Ishikawa (cell line): Measurements from ENCODE around the gene DPEP1.
A peak's percentile ranks its signal among the peaks of the same experiment; 100 is the strongest.

Experiments used
- CEBPB ChIP-seq: IDR thresholded peaks from 2 replicates; pipeline ENCODE4 v1.6.1; 2012
- CREB1 ChIP-seq: IDR thresholded peaks from 2 replicates; pipeline ENCODE4 v1.6.1; 2012; ENCODE audit warnings: low read depth
- EGR1 ChIP-seq: IDR thresholded peaks from 2 replicates; pipeline ENCODE4 v1.6.1; 2012
- EP300 ChIP-seq: IDR thresholded peaks from 2 replicates; pipeline ENCODE4 v1.6.1; 2012; ENCODE audit warnings: borderline replicate concordance
- FOXM1 ChIP-seq: IDR thresholded peaks from 2 replicates; pipeline ENCODE4 v1.6.1; 2012; ENCODE audit warnings: low read depth, borderline replicate concordance
- MAX ChIP-seq: IDR thresholded peaks from 2 replicates; pipeline ENCODE4 v1.6.1; 2012
- NFIC ChIP-seq: IDR thresholded peaks from 2 replicates; pipeline ENCODE4 v1.6.1; 2012
- RAD21 ChIP-seq: IDR thresholded peaks from 2 replicates; pipeline ENCODE4 v1.6.1; 2012; ENCODE audit warnings: low read depth
- TAF1 ChIP-seq: IDR thresholded peaks from 2 replicates; pipeline ENCODE4 v1.6.1; 2012; ENCODE audit warnings: low read depth, mild to moderate bottlenecking
- TCF12 ChIP-seq: IDR thresholded peaks from 2 replicates; pipeline ENCODE4 v1.6.1; 2012; ENCODE audit warnings: low read depth
- TEAD4 ChIP-seq: IDR thresholded peaks from 2 replicates; pipeline ENCODE4 v1.6.1; 2012
- USF1 ChIP-seq: IDR thresholded peaks from 2 replicates; pipeline ENCODE4 v1.6.1; 2012
- YY1 ChIP-seq: IDR thresholded peaks from 2 replicates; pipeline ENCODE4 v1.6.1; 2012; ENCODE audit warnings: low read depth
- ZBTB7A ChIP-seq: IDR thresholded peaks from 2 replicates; pipeline ENCODE4 v1.6.1; 2012; ENCODE audit warnings: low read depth
- TF ChIP-seq, protein P1 (sequence below): IDR thresholded peaks from 2 replicates; pipeline ENCODE4 v1.6.1; 2012; ENCODE audit warnings: low read depth, mild to moderate bottlenecking

DPEP1 gene

DNA sequence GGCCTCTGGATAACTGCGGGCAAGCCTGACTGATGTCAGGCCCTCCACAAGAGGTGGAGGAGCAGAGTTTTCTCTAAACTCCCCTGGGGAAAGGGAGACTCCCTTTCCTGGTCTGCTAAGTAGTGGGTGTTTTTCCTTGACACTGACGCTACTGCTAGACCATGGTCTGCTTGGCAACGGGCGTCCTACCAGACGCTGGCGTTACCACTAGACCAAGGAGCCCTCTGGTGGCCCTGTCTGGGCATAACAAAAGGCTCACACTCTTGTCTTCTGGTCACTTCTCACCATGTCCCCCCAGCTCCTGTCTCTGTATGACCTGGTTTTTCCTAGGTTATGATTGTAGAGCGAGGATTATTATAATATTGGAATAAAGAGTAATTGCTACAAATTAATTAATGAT lies 53.6 kb downstream of the DPEP1 start:
- TF ChIP-seq RAD21: peak; percentile 47

DNA sequence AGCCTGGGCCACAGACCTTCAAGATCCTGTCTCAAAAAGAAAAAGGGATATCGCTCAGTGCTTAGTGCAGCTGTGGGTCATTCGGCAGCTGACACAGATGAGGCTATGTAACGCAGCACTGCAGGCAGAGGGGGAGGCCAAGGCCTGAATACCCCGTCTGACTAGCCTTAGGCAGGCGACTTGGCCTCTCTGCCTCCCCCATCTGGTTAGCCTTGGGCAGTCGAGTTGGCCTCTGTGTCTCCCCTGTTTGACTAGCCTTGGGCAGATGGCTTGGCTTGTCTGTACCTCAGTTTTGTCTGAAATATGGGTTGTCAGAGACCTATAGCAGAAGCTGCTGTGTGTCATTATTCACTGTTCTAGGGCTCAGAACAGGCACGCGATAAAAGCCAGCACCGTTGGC lies 54.2 kb downstream of the DPEP1 start:
- TF ChIP-seq, protein P1, sequence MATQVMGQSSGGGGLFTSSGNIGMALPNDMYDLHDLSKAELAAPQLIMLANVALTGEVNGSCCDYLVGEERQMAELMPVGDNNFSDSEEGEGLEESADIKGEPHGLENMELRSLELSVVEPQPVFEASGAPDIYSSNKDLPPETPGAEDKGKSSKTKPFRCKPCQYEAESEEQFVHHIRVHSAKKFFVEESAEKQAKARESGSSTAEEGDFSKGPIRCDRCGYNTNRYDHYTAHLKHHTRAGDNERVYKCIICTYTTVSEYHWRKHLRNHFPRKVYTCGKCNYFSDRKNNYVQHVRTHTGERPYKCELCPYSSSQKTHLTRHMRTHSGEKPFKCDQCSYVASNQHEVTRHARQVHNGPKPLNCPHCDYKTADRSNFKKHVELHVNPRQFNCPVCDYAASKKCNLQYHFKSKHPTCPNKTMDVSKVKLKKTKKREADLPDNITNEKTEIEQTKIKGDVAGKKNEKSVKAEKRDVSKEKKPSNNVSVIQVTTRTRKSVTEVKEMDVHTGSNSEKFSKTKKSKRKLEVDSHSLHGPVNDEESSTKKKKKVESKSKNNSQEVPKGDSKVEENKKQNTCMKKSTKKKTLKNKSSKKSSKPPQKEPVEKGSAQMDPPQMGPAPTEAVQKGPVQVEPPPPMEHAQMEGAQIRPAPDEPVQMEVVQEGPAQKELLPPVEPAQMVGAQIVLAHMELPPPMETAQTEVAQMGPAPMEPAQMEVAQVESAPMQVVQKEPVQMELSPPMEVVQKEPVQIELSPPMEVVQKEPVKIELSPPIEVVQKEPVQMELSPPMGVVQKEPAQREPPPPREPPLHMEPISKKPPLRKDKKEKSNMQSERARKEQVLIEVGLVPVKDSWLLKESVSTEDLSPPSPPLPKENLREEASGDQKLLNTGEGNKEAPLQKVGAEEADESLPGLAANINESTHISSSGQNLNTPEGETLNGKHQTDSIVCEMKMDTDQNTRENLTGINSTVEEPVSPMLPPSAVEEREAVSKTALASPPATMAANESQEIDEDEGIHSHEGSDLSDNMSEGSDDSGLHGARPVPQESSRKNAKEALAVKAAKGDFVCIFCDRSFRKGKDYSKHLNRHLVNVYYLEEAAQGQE: no peak
- TF ChIP-seq MAX (no peak), FOXM1 (no peak), YY1 (no peak), CEBPB (no peak), ZBTB7A (no peak), USF1 (no peak), EP300 (no peak), NFIC (no peak), TAF1 (no peak), TCF12 (no peak), RAD21 (no peak), CREB1 (no peak), TEAD4 (no peak), EGR1 (no peak)

DNA sequence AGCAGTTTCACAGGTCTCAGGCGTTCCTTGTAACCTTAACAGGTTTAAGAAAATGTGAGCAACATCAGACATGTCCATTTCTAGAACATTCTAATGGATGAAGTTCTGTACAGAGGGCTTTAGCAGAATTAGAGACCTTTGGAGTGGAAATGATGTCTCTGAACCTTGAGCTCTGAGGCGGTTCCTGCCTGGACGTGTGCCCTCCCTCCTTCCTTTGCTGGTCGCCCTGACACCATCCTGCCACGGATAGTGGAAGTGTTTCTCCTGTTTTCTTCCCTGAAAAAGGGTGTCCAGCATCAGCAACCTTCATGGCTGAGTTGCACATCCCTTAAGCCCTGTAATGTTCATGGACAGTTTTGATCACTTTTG lies 55.3 kb downstream of the DPEP1 start:
- no peak for TF ChIP-seq FOXM1
- no peak for TF ChIP-seq ZBTB7A
- TF ChIP-seq, protein P1: no peak
- TF ChIP-seq MAX: no peak
- no peak for TF ChIP-seq YY1
- TF ChIP-seq USF1: no peak
- no peak for TF ChIP-seq EP300
- TF ChIP-seq NFIC: no peak
- no peak for TF ChIP-seq TEAD4
- no peak for TF ChIP-seq TCF12
- no peak for TF ChIP-seq CEBPB
- no peak for TF ChIP-seq EGR1

DNA sequence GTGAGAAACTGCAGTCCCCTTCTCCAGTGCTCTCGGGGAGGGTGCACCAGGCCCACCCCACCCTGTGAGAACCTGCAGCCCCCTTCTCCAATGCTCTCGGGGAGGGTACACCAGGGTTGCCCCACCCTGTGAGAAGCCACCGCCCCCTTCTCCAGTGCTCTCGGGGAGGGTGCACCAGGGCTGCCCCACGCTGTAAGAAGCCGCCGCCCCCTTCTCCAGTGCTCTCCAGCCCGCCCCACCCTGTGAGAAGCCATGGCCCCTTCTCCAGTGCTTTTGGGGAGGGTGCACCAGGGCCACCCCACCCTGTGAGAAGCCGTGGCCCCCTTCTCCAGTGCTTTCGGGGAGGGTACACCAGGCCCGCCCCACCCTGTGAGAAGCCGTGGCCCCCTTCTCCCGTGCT lies 56.3 kb downstream of the DPEP1 start:
- TF ChIP-seq EP300 (no peak), TEAD4 (no peak), TCF12 (no peak), CREB1 (no peak), FOXM1 (no peak), TAF1 (no peak), NFIC (no peak), MAX (no peak), USF1 (no peak), ZBTB7A (no peak), CEBPB (no peak), YY1 (no peak)
- TF ChIP-seq, protein P1: no peak
